GM19438 (cell line): ENCODE data around the gene ERN1.

Experiments
- ATAC-seq: cut with Tn5 transposase; IDR thresholded peaks from one replicate; pipeline ENCODE4 v1.9.1; 2021; ENCODE audit warnings: low read depth; ENCODE audit not compliant: unreplicated experiment

ERN1 gene

DNA sequence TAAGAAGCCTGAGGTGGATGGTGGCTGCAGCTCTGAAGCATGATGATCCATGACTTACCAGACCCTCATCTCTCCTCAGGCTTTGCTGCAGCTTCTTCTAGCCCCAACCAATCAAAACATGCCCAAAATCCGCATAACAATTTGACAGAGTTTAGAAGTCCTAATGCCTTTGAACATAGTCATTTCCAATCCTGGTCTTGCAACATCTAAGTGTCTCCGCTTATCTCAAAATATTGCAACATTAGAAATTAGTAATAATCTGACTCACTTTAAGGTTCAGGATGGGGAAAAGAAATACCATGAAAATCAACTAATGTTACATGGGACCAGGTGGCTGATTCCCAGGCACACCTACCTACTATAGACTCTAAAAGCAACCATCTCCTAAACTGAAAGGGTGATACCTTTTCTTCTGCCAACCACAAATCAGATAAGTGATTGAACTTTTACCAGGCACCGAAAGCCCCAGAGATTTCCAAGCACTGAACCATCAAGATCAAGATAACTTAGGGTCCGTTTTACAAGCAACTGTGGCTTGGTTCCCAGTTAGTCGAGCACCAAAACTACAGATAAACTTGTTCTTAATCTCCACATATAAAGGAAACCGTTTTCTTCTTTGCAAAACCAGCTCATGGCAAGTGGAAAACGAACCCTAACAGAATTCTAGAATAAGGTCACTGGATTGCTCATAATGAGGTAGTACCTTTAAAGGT, 14.0 kb downstream of the ERN1 start:
- ATAC-seq, result no peak

DNA sequence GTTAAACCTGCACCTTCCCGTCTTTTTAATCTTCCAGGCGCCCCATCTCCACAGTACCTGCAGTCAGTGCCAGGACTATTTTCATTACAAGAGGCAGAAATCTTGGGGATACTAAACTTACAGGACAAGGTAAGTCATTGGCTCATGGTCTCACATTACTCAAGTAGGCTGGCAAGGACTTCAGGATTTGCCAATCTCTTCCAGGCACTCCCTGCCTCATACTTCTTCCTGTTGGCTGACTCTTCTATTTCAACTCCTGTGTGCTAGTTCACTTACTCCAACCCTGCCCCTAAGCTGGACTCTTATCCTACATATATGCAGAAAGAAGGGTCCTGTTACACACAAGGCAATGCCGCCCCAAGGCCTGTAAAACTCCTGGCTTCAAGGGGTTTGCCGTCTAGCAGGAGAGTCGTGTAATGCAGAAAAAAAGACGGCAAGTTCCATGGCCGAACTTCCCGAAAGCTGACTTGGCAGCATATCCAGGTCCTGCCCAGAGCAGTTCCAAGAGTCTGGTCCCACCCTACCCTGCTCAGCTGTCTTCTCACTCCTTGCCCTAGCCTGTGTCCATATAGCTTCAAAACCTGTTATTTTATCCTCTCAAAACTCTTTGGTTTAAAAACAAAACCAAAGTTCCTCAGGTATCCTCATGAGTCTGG, 14.8 kb downstream of the ERN1 start:
- no peak for ATAC-seq

DNA sequence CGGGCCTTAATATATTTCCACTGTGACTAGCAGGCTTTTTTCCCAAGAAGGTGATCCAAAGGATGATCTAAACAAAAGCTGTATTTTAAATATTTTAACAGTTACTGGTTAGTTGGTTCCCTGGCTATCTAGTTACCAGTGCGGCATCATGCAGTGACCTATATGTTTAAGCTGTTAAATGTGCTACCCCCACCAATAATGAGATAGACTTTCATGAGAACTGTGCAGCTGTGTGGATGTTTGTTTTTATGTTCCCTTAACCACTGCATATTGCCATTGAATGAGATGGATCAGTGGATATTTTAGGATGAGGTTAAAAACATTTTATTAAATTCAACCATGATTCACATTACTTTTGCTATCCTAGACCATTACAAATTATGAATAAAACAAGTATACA, 16.9 kb downstream of the ERN1 start:
- ATAC-seq, result no peak

DNA sequence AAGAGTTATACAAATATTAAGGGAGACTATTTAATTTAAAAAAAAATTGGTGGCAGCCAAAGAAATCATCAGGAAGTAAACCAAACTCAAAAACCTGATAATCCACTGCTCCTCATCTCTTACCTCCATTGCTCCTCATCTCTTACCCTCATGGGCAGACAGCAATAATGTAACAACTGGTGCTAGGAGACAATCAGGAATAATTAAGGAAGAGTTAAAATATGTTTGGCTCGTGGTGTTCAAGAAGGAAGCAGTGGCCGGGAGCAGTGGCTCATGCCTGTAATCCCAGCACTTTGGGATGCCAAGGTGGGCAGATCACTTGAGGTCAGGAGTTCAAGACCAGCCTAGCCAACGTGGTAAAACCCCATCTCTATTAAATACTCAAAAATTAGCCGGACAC, 18.1 kb downstream of the ERN1 start:
- ATAC-seq, result no peak

DNA sequence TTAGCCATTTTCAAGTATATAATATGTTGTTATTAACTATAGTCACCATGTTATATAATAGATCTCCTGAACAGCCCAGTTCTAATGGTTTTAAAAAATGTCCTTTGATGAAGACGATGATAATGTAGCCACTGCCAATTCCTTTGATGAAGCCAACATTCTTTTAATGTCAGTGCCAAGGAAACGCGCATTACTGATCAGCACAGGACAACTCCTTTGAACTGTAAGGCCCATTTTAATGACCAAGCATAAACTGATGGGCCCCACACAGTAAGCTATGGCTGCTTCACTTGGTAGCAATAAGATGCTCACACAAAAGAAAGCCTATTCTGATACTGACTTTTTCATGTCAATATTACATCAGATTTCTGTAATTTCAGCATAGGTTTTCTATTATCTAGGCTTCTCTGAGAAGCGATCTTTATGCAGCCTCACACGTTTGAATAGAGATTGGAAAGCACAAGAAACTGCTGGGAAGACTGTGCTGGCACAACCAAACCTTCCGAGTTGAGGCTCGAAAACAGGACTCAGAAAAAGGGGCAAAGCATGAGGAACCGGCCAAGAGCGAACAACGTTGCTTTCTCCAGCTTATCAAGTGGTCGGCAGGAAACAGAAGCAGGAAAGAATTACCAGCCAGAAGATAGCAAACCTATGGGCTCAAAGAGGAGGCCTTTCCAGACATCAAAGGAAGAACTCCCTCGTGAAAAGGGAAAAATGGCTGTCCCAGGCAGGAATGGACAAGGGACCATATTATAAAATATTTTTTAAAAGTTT, 19.4 kb downstream of the ERN1 start:
- ATAC-seq, result no peak

DNA sequence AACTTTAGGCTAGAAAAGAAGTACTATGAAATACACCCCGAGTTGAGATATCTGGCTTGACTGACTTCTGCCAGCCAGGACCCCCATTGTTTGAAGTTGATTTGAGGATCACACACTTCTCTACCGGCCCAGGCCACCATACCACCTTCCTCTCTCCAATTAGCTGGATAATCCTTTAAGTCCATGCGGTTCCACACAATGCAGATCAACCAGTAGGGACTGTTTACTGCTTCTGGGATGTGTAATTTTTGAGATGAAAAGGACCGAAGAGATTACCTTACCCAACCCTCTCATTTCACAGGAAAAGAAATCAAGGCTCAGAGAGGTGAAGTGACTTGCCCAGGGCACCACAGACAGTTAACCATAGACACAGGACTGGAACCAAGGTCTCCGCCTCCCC, 20.5 kb downstream of the ERN1 start:
- no peak for ATAC-seq

DNA sequence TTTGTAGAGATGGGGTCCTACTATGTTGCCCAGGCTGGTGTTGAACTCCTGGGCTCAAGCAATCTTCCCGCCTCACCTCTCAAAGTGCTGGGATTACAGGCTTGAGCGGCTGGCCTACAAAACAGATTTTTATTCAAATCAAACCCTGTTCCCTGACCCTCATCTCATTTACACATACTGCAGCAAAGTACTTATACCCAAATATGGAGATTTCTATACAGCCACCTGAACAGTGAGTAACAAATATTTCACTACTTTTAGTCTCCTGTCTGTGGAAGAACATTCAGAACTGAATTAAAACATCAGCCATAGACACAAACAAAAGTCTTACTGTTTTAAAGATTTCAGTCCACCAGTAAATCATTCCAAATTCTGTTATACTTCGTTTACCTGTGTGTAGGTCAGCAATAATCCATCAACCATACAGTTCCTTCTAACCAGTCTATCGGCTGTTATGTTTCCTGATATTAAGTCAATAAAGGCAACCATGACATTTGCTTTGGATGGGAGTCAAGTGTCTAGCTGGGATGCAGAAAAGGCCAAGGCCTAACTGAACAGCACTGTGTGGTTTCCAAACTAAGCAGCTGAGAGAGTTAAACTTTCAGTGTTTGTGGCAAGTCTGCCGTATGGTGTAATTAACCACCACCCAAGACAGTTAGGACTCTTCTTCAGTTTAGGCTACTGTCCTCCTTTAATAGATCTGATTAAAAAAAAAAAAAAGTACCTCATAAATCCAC, 22.3 kb downstream of the ERN1 start:
- no peak for ATAC-seq

DNA sequence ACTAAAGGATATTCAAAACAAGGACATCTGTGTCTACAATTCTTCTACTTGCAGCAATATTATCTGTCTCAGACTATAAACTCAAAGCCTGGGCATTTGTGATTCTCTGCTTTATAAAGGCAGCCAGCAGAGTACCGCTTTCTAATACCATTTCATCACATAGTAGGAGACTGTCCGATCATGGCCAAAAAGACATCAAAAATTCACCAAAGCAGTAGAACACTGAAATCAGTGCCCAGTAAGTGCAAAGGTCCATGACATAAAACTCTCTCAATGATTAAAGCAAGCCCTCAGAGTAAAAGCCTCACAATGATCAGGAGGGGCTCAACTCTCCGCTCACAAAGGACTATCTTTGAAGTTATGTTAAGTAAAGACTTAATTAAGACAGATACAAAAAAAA, 23.0 kb downstream of the ERN1 start:
- no peak for ATAC-seq

DNA sequence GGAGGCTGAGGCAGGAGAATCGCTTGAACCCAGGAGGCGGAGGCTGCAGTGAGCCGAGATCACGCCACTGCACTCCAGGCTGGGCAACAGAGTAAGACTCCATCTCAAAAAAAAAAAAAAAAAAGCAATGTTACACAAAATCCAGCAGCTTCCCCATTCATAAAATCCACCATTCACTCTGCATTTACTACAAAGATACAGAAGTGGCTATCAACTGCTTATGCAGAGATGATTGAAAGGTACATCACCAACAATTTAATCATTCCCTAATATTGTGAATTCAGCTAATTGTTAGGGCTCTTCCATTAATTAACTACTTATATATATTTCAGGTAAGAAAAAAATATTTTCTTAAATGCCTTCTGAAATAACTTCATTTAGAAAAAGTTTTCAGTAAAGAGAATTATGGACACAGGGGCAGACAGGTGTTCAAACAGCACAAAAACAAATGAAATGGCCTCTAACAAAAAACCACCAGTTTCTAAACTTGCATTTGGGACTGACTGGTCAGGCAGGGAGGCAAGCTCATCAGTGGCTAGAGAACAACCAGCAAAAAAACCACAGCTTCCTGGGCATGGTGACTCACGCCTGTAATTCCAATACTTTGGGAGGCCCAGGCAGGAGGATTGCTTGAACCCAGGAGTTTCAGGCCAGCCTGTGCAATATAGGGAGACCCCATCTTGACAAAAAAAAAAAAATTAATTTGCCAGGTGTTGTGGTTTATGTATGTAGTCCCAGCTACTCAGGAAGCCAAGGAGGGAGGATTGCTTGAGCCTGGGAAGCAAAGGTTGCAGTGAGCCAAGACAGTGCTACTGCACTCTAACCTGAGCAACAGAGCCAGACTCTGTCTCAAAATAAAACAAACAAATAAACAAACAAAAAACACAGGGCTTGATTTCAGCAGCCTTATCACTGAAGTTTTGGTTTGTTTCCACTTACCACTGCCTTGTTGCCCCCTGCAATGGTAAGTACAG, 26.3 kb downstream of the ERN1 start:
- ATAC-seq, result no peak

DNA sequence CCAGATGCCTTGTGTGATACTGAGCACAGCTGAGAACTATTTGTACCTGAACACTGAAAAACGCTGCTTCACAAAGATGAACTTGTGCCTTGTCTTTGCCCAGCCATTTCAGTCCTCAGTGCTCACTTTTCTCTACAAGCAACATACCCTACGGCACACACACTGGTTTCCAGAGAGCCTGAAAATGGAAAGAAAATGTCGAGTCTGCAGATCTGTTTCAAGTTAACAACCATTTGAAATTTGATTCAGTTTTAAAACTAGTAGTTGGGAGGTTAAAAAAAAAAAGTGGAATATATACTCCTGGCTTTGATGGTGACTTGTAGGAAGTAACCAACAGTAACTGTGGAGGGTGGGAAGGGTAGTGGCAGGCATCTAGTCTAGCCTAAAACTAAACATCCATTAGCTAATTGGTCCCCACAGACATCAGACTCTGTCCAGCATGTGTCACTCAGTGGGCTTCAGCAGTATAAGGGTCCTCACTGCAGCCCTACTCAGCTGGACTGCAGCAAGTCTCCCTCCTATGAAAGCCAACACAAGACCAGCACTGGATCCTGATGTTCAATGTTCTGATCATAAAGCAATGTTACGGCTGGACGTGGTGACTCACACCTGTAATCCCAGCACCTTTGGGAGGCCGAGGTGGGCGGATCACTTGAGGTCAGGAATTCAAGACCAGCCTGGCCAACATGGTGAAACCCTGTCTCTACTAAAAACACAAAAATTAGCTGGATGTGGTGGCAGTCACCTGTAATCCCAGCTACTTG, 27.1 kb downstream of the ERN1 start:
- ATAC-seq, result no peak

DNA sequence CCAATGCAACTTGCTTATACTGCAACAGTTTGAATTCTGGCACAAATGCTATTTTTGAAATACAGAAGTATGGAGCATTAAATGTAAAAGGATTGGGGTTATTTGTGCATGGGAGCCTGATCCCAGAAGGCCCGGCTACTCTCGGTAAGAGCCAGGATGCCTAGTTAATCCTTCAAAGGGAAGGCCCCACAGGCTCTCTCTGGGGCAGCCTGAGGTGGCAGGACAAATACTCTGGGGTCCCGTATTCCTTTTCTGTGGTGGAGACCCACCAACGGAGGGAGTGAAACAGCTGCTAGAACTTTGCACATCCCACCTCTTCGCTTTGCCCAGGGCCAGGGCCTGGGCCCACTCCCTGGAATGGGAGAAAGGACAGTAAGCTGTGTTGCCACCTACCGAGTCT, 30.4 kb downstream of the ERN1 start:
- no peak for ATAC-seq

DNA sequence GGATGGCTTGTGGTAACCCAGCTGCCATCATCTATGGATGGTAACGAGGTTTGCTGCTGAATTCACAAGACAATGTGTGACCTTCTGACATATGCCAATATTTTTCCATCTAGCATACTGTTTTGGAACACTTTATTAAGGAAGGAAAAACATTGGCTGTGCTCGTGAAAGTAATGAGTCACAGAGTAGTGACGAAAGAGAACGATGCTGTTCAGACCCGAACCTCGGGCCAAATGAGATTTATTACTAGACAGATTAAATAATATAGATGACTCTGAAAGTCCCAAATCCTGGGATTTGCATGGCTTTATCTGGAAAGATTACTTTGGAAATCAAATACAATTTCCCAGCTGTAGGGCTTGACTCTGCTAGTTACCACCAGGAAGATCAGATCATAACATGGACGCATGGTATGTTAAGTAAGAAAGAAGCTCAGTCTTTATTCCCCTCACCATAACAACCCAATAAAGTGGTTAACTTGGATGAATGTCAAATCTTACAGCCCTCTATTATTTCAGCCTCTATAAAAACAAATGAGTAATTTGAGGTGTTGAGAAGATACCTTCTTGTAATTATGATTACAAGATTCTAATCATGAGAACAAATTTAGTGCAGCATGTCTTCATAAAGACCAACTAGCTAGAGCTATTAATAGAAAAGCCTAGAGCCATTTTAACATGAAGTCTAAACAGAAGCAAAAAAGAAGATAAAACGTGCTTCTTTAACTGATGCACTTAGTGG, 32.6 kb downstream of the ERN1 start:
- no peak for ATAC-seq

DNA sequence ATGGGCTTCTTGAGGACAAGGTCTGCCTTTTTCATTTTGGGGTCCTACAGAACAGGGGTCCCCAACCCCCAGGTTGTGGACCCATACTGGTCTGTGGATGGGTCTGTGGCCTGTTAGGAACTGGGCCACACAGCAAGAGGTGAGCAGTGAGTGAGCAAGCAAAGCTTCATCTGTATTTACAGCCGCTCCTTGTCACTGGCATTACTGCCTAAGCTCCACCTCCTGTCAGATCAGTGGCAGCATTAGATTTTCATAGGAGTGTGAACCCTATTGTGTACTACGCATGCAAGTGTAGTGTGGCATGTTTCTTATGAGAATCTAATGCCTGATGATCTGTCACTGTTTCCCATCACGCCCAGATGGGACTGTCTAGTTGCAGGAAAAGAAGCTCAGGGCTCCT, 33.9 kb downstream of the ERN1 start:
- ATAC-seq, result no peak

DNA sequence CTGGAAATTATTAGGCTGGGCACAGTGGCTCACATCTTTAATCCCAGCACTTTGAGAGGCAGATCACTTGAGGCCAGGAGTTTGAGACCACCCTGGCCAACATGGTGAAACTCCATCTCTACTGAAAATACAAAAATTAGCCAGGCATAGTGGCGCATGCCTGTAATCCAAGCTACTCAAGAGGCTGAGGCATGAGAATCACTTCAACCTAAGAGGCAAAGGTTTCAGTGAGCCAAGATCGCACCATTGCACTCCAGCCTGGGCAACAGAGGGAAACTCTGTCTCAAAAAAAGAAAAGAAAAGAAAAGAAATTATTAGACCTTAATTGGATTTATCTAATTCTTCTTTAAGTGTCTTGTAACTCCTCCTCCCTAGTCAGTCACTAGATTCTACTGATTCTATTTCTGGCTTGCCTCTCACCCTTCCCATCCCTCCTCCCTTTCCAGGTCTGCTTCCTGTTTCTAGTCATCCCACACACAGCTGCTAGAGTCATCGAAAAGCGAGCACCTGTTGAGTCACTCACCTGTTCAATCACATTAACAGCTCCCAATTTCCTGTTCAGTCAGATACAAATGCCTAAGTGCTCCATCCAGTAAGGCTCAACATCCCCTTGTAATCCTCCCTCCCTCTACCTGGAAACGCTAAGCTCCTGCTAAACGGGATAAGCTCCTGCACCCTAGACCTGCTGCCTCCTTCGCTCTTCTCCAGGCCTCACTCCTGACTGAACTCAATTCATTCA, 34.6 kb downstream of the ERN1 start:
- ATAC-seq, result no peak

DNA sequence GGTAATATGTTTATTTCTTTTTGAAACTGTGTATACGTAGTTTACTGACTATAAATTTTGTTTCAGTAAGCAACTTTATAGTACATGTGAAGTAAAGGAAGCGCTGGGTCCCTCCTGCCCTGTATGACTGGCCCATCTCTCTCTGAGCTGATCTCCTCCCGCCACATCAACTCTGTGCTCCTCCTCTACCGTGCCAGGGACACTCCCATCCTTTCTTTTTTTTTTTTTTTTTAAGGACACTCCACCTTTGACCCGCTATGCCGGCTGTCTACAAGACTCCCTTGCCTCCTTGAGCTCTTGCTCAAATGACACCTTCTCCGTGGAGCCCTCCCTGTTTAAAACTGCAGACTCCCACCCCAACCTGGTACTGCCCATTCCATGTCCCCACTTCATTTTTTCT, 35.5 kb downstream of the ERN1 start:
- ATAC-seq, result no peak

DNA sequence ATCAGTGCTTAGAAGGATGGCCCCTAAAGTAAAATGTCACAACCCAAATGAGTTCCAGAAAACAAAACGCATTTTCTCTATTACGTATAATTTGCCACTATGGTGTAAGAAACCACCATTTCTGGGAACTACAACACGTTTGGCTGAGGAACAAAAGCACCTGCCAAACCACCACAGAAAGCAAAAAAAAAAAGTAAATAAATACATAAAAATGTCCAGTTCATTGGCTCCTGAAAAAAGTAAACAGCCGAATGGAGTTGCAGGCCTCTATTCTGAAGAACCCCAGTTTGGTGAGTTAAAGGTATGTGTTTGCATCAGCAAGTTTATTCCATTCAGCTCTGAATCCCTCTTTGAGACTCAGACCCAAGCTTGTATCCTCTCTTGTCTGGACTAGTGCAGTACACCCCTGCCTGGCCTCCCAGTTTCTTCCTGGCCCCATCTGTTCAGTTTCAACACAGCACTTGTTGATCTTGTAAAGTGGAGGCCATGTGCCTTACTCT, 36.9 kb downstream of the ERN1 start:
- no peak for ATAC-seq

DNA sequence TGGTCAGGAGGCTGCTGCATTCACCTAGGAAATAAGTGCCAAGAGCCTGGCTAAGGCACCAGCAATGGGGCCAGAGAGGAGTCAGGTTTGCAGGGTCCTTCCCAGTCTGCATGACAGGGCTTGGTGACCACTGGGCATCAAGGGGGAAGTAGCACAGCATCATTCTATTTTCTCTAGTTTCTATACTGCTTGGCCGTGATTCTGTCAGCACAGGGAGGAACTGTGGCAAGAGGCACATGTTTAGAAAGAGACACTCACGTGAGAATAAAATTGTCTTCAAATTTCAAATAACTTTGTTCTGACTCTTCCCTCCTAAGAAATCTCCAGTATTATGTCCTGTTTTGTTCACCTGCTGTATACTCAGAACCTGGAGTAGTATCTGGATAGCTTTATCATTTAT, 37.8 kb downstream of the ERN1 start:
- no peak for ATAC-seq

DNA sequence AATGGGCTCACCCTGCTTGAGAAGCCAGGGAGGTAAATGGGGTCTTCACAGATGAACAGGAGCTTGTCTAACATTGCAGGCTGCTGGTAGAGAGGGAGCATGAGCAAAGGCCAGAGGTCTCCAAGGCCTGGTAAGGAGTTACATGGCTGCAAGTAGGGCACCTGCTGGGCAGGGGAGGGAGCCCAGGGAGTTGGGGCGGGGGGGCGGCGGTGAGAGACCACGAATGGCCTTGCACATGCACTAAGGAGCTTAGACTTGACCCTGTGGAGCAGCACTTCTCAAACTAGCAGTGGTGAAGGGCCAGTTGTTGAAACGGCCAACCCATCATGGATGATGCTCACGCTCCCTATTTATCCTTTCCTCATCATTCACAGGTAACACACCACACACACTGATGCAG, 38.4 kb downstream of the ERN1 start:
- no peak for ATAC-seq
